Hepatocyte (in vitro differentiated cells): ENCODE results near the gene ZMPSTE24. TPM values are rescaled to one million over a fixed set of nuclear protein-coding genes. Genes with fewer than 3 reads are reported as not detected.

ENCODE experiments used
- DNase-seq: peaks from one replicate; pipeline ENCODE4 v3.0.0-alpha.2; 2016; ENCODE audit warnings: low spot score
- H2AFZ ChIP-seq: fragments of 200-600 bp; sonication (generic); 2 replicates; pipeline ENCODE4 v1.6.0; 2016; ENCODE audit warnings: antibody characterized with exemption, mild to moderate bottlenecking
- H3K27ac ChIP-seq: fragments of 200-600 bp; sonication (generic); 2 replicates; pipeline ENCODE4 v1.5.1; 2016; ENCODE audit warnings: mild to moderate bottlenecking
- H3K27me3 ChIP-seq: fragments of 200-600 bp; sonication (generic); 2 replicates; pipeline ENCODE4 v1.6.1; 2016
- H3K36me3 ChIP-seq: fragments of 200-600 bp; sonication (generic); replicated peaks from 2 replicates; pipeline ENCODE4 v1.5.1; 2016; ENCODE audit warnings: low read depth; ENCODE audit not compliant: insufficient read depth
- H3K4me1 ChIP-seq: fragments of 200-600 bp; sonication (generic); 2 replicates; pipeline ENCODE4 v1.5.1; 2016; ENCODE audit warnings: mild to moderate bottlenecking, moderate library complexity; ENCODE audit not compliant: insufficient read depth
- H3K4me2 ChIP-seq: fragments of 200-600 bp; sonication (generic); 2 replicates; pipeline ENCODE4 v1.6.0; 2016
- H3K4me3 ChIP-seq: fragments of 200-600 bp; sonication (generic); 2 replicates; pipeline ENCODE4 v1.5.1; 2016; ENCODE audit warnings: mild to moderate bottlenecking
- H3K79me2 ChIP-seq: fragments of 200-600 bp; sonication (generic); 2 replicates; pipeline ENCODE4 v1.6.0; 2017; ENCODE audit warnings: mild to moderate bottlenecking
- H3K9me2 ChIP-seq: fragments of 200-600 bp; sonication (generic); replicated peaks from 2 replicates; pipeline ENCODE4 v1.6.0; 2017; ENCODE audit warnings: mild to moderate bottlenecking; ENCODE audit not compliant: insufficient read depth
- H3K9me3 ChIP-seq: fragments of 200-600 bp; sonication (generic); 2 replicates; pipeline ENCODE4 v1.5.1; 2016; ENCODE audit warnings: low read depth, mild to moderate bottlenecking
- H4K20me1 ChIP-seq: fragments of 200-600 bp; sonication (generic); 2 replicates; pipeline ENCODE4 v1.6.0; 2016; ENCODE audit warnings: mild to moderate bottlenecking; ENCODE audit not compliant: insufficient read depth, poor library complexity, severe bottlenecking
- CTCF ChIP-seq: fragments of 200-600 bp; sonication (generic); IDR thresholded peaks from 2 replicates; pipeline ENCODE4 v1.5.1; 2016; ENCODE audit warnings: antibody characterized with exemption, mild to moderate bottlenecking; ENCODE audit not compliant: poor library complexity
- EZH2 ChIP-seq: fragments of 200-600 bp; sonication (generic); IDR thresholded peaks from 2 replicates; pipeline ENCODE4 v1.6.1; 2016; ENCODE audit warnings: antibody characterized with exemption, mild to moderate bottlenecking, borderline replicate concordance
- EZH2phosphoT487 ChIP-seq: fragments of 200-600 bp; sonication (generic); IDR thresholded peaks from one replicate; pipeline ENCODE4 v1.6.1; 2018; ENCODE audit warnings: antibody characterized with exemption, mild to moderate bottlenecking, low read depth, moderate library complexity; ENCODE audit not compliant: unreplicated experiment, severe bottlenecking
- WGBS: methylation state at CpG from one replicate; pipeline ENCODE4 v1.1.6; 2016; ENCODE audit warnings: low lambda C conversion rate; ENCODE audit errors: missing lambda C conversion rate; 5-methylcytosine and 5-hydroxymethylcytosine counted together
- polyA plus RNA-seq: library from polyadenylated mRNA; unstranded; fragments of >200 nt; fragmentation: Nextera tagmentation; extraction: Ambion mirVana; gene quantifications from 2 replicates; pipeline ENCODE4 v1.2.1, GENCODE V29; 2016
- total RNA-seq: library from RNA; depleted of rRNA; stranded (reverse); fragments of >200 nt; gene quantifications from 2 replicates; pipeline ENCODE4 v1.2.3, GENCODE V29; 2014

ZMPSTE24 gene
- total and polyA plus RNA-seq, 2 experiments from 2014 or later, result 35.6 to 56.1 TPM

- TF ChIP-seq CTCF, result no peak
- TF ChIP-seq EZH2, result no peak
- no peak for TF ChIP-seq EZH2phosphoT487
- Histone ChIP-seq H2AFZ (no peak overlapping the region), H3K4me1 (no peaks in the 10 kb centered on the region), H4K20me1 (no peaks in the 10 kb centered on the region), H3K79me2 (no peaks in the 10 kb centered on the region), H3K36me3 (no peaks in the 10 kb centered on the region), H3K4me3 (no peak overlapping the region), H3K9me2 (no peaks in the 10 kb centered on the region), H3K9me3 (no peaks in the 10 kb centered on the region), H3K27ac (no peak overlapping the region), H3K4me2 (no peak overlapping the region), H3K27me3 (no peaks in the 10 kb centered on the region)
- no peak for DNase-seq
- 94% methylated on average over 2 of the region's 2 CpGs for WGBS
These were observed 33.3 kb downstream of the ZMPSTE24 start for GRCh38 chr1:40291293-40291692.

- no peak overlapping the region for H2AFZ ChIP-seq
- 88% methylated on average over 5 of the region's 8 CpGs for WGBS
These were observed 41.6 kb downstream of the ZMPSTE24 start for GRCh38 chr1:40299366-40300248.

GRCh38 chr1:40300249-40300567, 42.2 kb downstream of the ZMPSTE24 start:
- WGBS, result 94% methylated on average over 1 of the region's 1 CpG
- Histone ChIP-seq H3K9me3 (no peaks in the 10 kb centered on the region), H3K36me3 (no peaks in the 10 kb centered on the region), H3K9me2 (no peaks in the 10 kb centered on the region), H3K27me3 (no peaks in the 10 kb centered on the region), H3K27ac (no peak overlapping the region), H3K4me3 (no peak overlapping the region), H3K79me2 (no peaks in the 10 kb centered on the region), H3K4me2 (no peak overlapping the region), H3K4me1 (no peaks in the 10 kb centered on the region), H4K20me1 (no peaks in the 10 kb centered on the region), H2AFZ (no peak overlapping the region)
- DNase-seq, result no peak
- TF ChIP-seq CTCF, result no peak
- no peak for TF ChIP-seq EZH2phosphoT487

More at GRCh38 chr1:40299366-40300248, 41.6 kb downstream of the ZMPSTE24 start:
- no peaks in the 10 kb centered on the region for H4K20me1 ChIP-seq
- no peak overlapping the region for H3K4me3 ChIP-seq
- no peaks in the 10 kb centered on the region for H3K9me3 ChIP-seq
- H3K27me3 ChIP-seq, result no peaks in the 10 kb centered on the region
- no peak overlapping the region for H3K27ac ChIP-seq
- no peak overlapping the region for H3K4me2 ChIP-seq
- H3K79me2 ChIP-seq, result no peaks in the 10 kb centered on the region
- H3K9me2 ChIP-seq, result no peaks in the 10 kb centered on the region
- no peak for DNase-seq
- H3K36me3 ChIP-seq, result no peaks in the 10 kb centered on the region
- TF ChIP-seq CTCF (no peak), EZH2phosphoT487 (no peak), EZH2 (no peak)
- H3K4me1 ChIP-seq, result no peaks in the 10 kb centered on the region
